ENCODE results near the gene EEF1A1. TPM values are rescaled to one million over a fixed set of nuclear protein-coding genes. Genes with fewer than 3 reads are reported as not detected.
"Not testable (repeated sequence)": the region's sequence is repeated elsewhere in the genome, so short reads cannot be mapped to it uniquely, and the experiment has no call there.

EEF1A1 gene
- total RNA-seq, 4 donors from 2014 or later, result 7,087 to 8,344 (median 7,781) TPM

DNA sequence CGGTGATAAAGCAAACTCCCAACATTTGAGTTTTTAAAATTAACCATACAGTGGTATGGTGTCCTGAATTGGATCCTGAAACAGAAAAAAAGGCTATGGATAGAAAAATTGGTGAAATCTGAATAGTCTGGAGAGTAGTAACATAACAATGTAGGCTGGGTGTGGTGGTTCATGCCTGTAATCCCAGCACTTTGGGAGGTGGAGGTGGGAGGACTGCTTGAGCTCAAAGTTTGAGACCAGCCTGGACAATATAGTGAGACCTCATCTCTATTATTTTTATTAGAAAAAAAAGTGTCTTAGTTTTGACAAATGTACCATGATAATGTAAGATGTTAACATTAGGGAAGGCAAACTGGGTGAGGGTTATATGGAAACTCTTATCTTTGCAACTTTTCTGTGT lies 11.0 kb downstream of the EEF1A1 start:
- no peaks in the 10 kb centered on the region for H3K27me3 ChIP-seq
- no peak for DNase-seq (ENCODE audit: low spot score in 2 of 2)
- WGBS, 2 donors, result 93 to 96% methylated on average over 1 of the region's 1 CpG

DNA sequence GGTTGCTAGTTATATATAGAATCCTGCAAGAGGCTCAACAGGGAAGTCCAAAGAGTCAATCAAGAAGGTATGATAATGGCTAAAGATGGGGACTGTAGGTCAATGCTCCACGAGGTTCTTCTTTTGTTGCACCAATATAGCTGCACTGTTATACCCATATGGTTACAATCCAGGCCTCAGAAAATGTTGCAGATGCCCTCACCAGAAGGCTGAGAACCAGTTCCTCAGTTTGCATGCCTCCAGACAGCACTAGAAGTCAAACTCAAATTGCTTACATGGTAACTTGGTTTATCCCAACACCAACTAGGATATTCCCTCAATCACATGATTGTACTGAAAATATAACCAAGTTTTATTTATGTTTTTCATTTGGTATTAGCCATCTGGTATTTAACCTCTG lies 12.1 kb downstream of the EEF1A1 start:
- H3K9me3 ChIP-seq, result no peaks in the 10 kb centered on the region
- H3K4me1 ChIP-seq, result peaks cover 0 to 2% (median 0%) of the 10 kb centered on the region in 4 donors
- H3K36me3 ChIP-seq, result peaks cover 0 to 41% (median 0%) of the 10 kb centered on the region in 3 donors
- no peaks in the 10 kb centered on the region for H3K27me3 ChIP-seq
- H3K27ac ChIP-seq, result no peak overlapping the region
- H3K4me3 ChIP-seq, result no peak overlapping the region
- no peak for DNase-seq (ENCODE audit: low spot score in 2 of 2)
- TF ChIP-seq, protein P1, sequence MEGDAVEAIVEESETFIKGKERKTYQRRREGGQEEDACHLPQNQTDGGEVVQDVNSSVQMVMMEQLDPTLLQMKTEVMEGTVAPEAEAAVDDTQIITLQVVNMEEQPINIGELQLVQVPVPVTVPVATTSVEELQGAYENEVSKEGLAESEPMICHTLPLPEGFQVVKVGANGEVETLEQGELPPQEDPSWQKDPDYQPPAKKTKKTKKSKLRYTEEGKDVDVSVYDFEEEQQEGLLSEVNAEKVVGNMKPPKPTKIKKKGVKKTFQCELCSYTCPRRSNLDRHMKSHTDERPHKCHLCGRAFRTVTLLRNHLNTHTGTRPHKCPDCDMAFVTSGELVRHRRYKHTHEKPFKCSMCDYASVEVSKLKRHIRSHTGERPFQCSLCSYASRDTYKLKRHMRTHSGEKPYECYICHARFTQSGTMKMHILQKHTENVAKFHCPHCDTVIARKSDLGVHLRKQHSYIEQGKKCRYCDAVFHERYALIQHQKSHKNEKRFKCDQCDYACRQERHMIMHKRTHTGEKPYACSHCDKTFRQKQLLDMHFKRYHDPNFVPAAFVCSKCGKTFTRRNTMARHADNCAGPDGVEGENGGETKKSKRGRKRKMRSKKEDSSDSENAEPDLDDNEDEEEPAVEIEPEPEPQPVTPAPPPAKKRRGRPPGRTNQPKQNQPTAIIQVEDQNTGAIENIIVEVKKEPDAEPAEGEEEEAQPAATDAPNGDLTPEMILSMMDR (IDR thresholded peaks at IDR 0.05), result no peak
- TF ChIP-seq EP300 (IDR thresholded peaks at IDR 0.05), result no peak
- no peak for TF ChIP-seq POLR2A (IDR thresholded peaks at IDR 0.05)
- WGBS, 2 donors, result 41 to 48% methylated on average over 1 of the region's 1 CpG

More for the DNA sequence above, 11.0 kb downstream of the EEF1A1 start:
- H3K27ac ChIP-seq, result no peak overlapping the region
- TF ChIP-seq EP300 (IDR thresholded peaks at IDR 0.05), result no peak
- no peak for TF ChIP-seq POLR2A (IDR thresholded peaks at IDR 0.05)
- TF ChIP-seq, protein P1 (IDR thresholded peaks at IDR 0.05), result no peak
- peaks cover 0 to 5% (median under 1%) of the 10 kb centered on the region in 4 donors for H3K4me1 ChIP-seq
- no peaks in the 10 kb centered on the region for H3K9me3 ChIP-seq
- peaks cover 0 to 41% (median 0%) of the 10 kb centered on the region in 3 donors for H3K36me3 ChIP-seq
- H3K4me3 ChIP-seq, result no peak overlapping the region

DNA sequence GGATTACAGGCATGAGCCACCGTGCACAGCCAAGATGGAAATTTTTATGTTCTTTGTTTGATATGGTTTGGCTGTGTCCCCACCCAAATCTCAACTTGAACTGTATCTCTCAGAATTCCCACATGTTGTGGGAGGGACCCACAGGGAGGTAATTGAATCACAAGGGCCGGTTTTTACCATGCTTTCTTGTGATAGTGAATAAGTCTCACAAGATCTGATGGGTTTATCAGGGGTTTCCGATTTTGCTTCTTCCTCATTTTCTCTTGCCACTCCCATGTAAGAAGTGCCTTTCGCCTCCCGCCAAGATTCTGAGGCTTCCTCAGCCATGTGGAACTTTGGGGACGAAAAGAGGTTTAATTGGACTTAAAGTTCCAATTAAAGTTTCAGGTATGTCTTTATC lies 14.6 kb downstream of the EEF1A1 start:
- Histone ChIP-seq H3K4me1 (no peaks in the 10 kb centered on the region), H3K36me3 (peaks cover 0 to 41% (median 0%) of the 10 kb centered on the region in 3 donors), H3K4me3 (no peak overlapping the region), H3K27me3 (no peaks in the 10 kb centered on the region), H3K27ac (no peak overlapping the region), H3K9me3 (no peaks in the 10 kb centered on the region)
- TF ChIP-seq EP300 (IDR thresholded peaks at IDR 0.05), result no peak
- TF ChIP-seq, protein P1 (IDR thresholded peaks at IDR 0.05), result no peak
- TF ChIP-seq POLR2A (IDR thresholded peaks at IDR 0.05), result no peak
- 86 to 93% methylated on average over 6 of the region's 6 CpGs for WGBS, 2 donors
- DNase-seq (ENCODE audit: low spot score in 2 of 2), result no peak

DNA sequence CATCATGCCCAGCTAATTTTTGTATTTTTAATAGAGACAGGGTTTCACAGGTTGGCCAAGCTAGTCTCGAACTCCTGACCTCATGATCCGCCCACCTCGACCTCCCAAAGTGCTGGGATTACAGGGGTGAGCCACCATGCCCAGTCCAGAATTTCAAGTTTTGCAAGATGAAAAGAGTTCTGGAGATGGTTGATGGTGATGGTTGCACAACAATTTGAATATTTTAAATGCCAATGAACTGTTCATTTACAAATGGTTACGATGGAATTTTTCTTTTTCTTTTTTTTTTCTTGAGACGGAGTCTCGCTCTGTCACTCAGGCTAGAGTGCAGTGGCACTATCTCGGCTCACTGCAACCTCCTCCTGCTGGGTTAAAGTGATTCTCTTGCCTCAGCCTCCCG lies 15.1 kb downstream of the EEF1A1 start:
- not testable (repeated sequence) for H3K27ac ChIP-seq; H3K27me3 ChIP-seq; H3K9me3 ChIP-seq; DNase-seq (ENCODE audit: low spot score in 2 of 2); H3K4me3 ChIP-seq; H3K4me1 ChIP-seq
- 95% methylated on average over 8 of the region's 8 CpGs for WGBS, 2 donors
- H3K36me3 ChIP-seq, result peaks cover 0 to 43% (median 0%) of the 10 kb centered on the region in 3 donors

DNA sequence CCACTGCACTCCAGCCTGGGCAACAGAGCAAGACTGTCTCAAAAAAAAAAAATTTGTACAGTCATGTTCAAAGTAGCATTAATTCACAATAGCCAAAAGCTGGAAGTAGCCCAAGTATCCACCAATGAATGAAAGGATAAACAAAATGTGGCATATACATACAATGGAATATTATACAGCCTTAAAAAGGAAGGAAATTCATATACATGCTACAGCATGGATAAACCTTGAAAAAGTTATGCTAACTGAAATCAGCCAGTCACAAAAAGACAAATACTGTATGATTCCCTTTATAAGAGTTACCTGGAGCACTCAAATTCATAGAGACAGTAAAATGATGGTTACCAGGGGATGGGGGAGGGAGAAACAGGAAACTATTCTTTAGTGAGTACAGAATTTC lies 15.7 kb downstream of the EEF1A1 start:
- no peak for DNase-seq (ENCODE audit: low spot score in 2 of 2)
- TF ChIP-seq, protein P1 (IDR thresholded peaks at IDR 0.05), result no peak
- TF ChIP-seq EP300 (IDR thresholded peaks at IDR 0.05) (no peak), POLR2A (IDR thresholded peaks at IDR 0.05) (no peak)
- no peaks in the 10 kb centered on the region for H3K9me3 ChIP-seq

DNA sequence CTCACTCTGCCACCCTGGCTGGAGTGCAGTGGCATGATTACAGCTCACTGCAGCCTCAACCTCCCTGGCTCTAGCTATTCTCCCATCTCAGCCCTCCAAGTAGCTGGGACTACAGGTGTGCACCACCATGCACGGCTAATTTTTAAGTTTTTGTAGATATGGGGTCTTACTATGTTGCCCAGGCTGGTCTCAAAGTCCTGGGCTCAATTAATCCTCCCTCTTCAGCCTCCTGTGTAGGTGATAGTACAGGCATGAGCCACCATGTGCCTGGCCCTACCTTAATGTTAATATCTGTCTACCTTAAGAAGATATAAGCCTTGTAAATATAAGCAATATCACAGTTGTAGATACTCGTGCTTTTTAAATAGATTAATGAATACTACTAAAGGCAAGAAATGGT lies 16.7 kb downstream of the EEF1A1 start:
- no peak overlapping the region for H3K27ac ChIP-seq
- TF ChIP-seq EP300 (IDR thresholded peaks at IDR 0.05), result no peak
- TF ChIP-seq POLR2A (IDR thresholded peaks at IDR 0.05), result no peak
- TF ChIP-seq, protein P1 (IDR thresholded peaks at IDR 0.05), result no peak
- H3K27me3 ChIP-seq, result no peaks in the 10 kb centered on the region
- WGBS, 2 donors, result 83 to 89% methylated on average over 2 of the region's 2 CpGs
- no peaks in the 10 kb centered on the region for H3K4me1 ChIP-seq
- H3K36me3 ChIP-seq, result peaks cover 0 to 59% (median 4%) of the 10 kb centered on the region in 3 donors
- no peak for DNase-seq (ENCODE audit: low spot score in 2 of 2)
- H3K9me3 ChIP-seq, result no peaks in the 10 kb centered on the region
- no peak overlapping the region for H3K4me3 ChIP-seq

More for the DNA sequence above, 15.7 kb downstream of the EEF1A1 start:
- Histone ChIP-seq H3K36me3 (peaks cover 0 to 49% (median 0%) of the 10 kb centered on the region in 3 donors), H3K4me3 (no peak overlapping the region), H3K27me3 (no peaks in the 10 kb centered on the region), H3K4me1 (no peaks in the 10 kb centered on the region), H3K27ac (no peak overlapping the region)
